ENCODE data around the gene EXD3.

The EXD3 gene

GRCh38 chr9:137423514-137424291, 741 bp upstream of the EXD3 start:
- peak; percentile 66 for DNase-seq (ENCODE audit: low spot score)
- ChIA-PET POLR2A (ENCODE audit: low non-redundant PET) (interaction anchor here (0.6 to 1.3 kb wide), 5 partner anchors 10 to 128 kb away, joined by 3 to 5 read pairs (median 5); partner anchors contain the start of genes ENTPD8 and MRPL41), CTCF (interaction anchor here (0.6 to 1.9 kb wide), 13 partner anchors 9 to 190 kb away, joined by 3 to 16 read pairs (median 5); partner anchors contain the start of gene NRARP)
- H3K27ac ChIP-seq: peak overlapping the region; percentile 83
- TF ChIP-seq, protein P1, sequence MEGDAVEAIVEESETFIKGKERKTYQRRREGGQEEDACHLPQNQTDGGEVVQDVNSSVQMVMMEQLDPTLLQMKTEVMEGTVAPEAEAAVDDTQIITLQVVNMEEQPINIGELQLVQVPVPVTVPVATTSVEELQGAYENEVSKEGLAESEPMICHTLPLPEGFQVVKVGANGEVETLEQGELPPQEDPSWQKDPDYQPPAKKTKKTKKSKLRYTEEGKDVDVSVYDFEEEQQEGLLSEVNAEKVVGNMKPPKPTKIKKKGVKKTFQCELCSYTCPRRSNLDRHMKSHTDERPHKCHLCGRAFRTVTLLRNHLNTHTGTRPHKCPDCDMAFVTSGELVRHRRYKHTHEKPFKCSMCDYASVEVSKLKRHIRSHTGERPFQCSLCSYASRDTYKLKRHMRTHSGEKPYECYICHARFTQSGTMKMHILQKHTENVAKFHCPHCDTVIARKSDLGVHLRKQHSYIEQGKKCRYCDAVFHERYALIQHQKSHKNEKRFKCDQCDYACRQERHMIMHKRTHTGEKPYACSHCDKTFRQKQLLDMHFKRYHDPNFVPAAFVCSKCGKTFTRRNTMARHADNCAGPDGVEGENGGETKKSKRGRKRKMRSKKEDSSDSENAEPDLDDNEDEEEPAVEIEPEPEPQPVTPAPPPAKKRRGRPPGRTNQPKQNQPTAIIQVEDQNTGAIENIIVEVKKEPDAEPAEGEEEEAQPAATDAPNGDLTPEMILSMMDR (conservative IDR thresholded peaks at IDR 0.05; ENCODE audit: low read depth): peak; percentile 78

DNA sequence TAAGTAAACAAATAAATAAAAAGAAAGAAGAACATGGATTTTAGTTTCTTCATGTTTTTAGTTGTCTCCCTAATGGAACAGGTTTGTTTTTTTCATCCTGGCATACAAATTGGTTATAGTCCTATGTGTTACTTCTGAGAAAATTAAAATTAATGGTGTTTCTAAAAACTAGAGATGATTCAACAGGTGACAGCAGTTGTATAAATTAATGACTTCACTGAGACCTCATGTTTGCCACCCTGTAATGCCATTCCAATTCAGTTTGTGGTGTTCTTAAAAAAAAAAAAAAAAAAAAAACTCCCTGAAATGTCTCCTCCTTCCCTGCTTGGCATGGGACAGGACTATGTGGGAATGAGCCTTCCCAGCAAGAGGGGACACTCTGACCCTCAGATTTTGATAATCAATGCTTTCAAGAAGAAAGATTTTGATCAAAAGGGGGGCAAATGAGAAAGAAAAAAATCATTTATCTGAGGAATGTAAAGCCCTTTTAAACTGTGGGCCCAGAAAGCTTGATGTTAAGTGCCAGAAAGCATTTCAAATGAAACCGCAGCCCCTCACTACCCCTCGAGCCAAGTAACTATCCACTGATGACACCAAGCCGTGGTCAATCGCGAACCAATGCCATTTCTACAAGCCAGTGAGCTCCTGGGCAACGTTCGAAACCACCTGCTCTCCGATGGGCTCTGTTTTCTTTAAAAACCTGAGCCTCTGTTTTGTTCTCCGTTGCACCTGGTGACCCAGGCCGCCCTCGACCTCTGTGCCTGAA, 941 bp downstream of the EXD3 start:
- H3K27ac ChIP-seq: peak overlapping the region; percentile 83
- TF ChIP-seq, protein P1 (conservative IDR thresholded peaks at IDR 0.05; ENCODE audit: low read depth): no peak
- CTCF ChIA-PET: interaction anchor here (0.7 to 1.9 kb wide), 9 partner anchors 9 to 166 kb away, joined by 3 to 16 read pairs (median 4); partner anchors contain the start of gene NRARP
- no peak for DNase-seq (ENCODE audit: low spot score)
- POLR2A ChIA-PET (ENCODE audit: low non-redundant PET): interaction anchor here (0.6 to 1.3 kb wide), 2 partner anchors 9 to 111 kb away, joined by 3 to 5 read pairs; no protein-coding TSS in a partner anchor

- TF ChIP-seq, protein P1 (conservative IDR thresholded peaks at IDR 0.05; ENCODE audit: low read depth): no peak
- H3K27ac ChIP-seq: peak overlapping the region; percentile 93
- CTCF ChIA-PET: interaction anchor here (0.6 kb wide), 1 partner anchor 116 kb away, joined by 5 read pairs; no protein-coding TSS in a partner anchor
- POLR2A ChIA-PET (ENCODE audit: low non-redundant PET): no interaction called here
- no peak for DNase-seq (ENCODE audit: low spot score)
These were observed 5.6 kb downstream of the EXD3 start for GRCh38 chr9:137417161-137418021.

GRCh38 chr9:137416563-137417151, 6.3 kb downstream of the EXD3 start:
- POLR2A ChIA-PET (ENCODE audit: low non-redundant PET): no interaction called here
- TF ChIP-seq, protein P1 (conservative IDR thresholded peaks at IDR 0.05; ENCODE audit: low read depth): no peak
- CTCF ChIA-PET: interaction anchor here (0.6 kb wide), 1 partner anchor 116 kb away, joined by 5 read pairs; no protein-coding TSS in a partner anchor
- H3K27ac ChIP-seq: peak overlapping the region; percentile 93
- no peak for DNase-seq (ENCODE audit: low spot score)

GRCh38 chr9:137416006-137416562, 6.9 kb downstream of the EXD3 start:
- peak overlapping the region; percentile 93 for H3K27ac ChIP-seq
- ChIA-PET POLR2A (ENCODE audit: low non-redundant PET) (no interaction called here), CTCF (no interaction called here)
- TF ChIP-seq, protein P1 (conservative IDR thresholded peaks at IDR 0.05; ENCODE audit: low read depth): no peak
- no peak for DNase-seq (ENCODE audit: low spot score)

Data from RWPE1 (cell line).